GM19328 (cell line): Measurements from ENCODE around the gene ELK3.

Source experiments
- ATAC-seq: cut with Tn5 transposase; IDR thresholded peaks from one replicate; pipeline ENCODE4 v1.9.1; 2021; ENCODE audit warnings: mild to moderate bottlenecking, moderate library complexity; ENCODE audit not compliant: unreplicated experiment

The ELK3 gene

DNA sequence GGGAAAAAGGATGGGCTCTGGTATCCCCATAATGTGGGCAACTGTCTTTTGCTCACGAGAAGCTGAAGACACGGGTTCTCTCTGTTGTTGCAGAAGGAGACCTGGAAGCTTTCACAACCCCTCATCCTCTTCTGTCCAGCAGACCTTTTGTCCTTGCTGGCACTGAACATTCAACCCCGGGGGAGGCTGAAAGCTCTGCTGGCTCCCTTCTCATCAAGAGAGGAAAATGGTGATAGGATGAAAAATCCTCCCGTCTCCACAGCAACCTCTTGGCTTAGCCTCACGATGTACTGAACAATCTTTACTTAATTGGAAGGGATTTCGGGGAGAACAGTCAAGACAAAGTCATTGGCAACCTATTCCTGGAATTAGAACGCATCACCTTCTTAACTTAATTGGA lies 39.0 kb downstream of the ELK3 start:
- no peak for ATAC-seq

- ATAC-seq: no peak
Measured at GRCh38 chr12:96233939-96234461, 39.8 kb downstream of the ELK3 start.

GRCh38 chr12:96234591-96235483 lies 40.7 kb downstream of the ELK3 start:
- no peak for ATAC-seq

GRCh38 chr12:96235484-96235826 lies 41.3 kb downstream of the ELK3 start:
- no peak for ATAC-seq

DNA sequence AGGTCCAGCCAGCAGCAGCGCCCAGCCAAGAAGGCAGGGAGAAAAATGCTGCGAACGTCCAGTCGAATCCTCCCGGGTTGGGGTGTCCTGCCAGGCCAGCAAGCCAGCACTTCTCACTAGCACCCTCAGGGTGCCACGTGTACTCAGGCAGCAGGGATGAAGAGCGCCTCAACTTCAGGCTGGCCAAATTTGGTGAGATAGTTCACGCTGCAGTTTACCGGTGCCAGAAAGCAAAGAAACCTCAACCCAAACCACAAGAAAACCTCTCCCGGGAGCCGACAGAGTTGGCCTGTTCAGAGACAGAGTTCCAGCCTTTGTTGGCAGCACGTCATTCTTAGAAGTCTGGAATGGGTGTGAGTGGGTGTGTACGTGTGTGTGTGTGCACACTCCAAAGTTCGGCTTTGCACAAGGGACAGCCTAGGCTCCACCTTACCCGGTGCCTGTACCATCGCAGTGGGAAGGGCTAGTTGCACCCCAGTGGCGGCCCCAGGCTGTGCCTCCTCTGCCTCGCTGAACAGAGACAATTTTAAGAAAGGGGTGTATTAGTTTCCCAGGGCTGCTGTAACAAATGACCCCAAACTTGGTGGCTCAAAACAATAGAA lies 42.1 kb downstream of the ELK3 start:
- ATAC-seq: no peak

DNA sequence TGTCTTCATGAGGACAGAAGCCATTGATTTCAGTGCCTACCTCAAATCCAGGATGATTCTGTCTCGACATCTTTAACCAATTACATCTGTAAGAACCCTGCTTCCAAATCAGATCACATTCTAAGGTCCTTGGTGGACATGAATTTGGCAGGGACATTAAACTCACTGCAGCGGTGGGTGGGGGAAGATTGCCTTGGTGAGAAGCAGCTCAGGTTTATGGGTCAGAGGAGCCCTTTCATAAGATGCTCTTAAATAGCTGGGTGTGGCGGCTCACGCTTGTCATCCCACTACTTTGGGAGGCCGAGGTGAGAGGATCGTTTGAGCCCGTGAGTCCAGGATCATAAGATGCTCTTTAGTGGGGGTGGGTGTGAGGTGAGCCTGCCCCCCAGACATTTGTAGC lies 42.9 kb downstream of the ELK3 start:
- no peak for ATAC-seq

DNA sequence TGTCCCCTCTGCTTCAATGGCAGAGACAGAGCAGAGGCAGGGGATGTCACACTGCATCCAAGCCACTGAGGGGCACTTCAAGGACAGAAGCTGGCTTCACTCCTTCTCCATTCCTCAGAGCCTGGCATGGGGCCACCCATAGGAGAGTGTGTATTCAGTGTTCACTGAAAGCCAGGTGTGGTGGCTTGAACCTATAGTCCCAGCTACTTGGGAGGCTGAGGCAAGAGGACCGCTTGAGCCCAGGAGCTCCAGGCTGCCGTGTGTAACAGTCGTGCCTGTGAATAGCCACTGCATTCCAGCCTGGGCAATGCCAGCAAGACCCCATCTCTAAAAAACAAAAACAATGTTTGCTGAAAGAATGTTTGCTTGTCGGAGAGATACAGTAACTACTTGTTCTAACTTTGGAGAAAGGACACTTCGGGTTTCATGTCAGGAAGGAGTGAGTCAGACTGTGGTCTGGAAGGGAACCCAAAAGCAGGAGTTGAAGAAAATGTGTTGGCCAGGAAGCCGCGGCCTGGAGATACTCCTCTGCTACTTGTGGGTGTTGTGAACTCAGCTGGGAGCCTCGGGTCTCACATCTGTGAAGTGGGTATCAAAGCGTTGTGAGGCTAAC lies 43.4 kb downstream of the ELK3 start:
- no peak for ATAC-seq

DNA sequence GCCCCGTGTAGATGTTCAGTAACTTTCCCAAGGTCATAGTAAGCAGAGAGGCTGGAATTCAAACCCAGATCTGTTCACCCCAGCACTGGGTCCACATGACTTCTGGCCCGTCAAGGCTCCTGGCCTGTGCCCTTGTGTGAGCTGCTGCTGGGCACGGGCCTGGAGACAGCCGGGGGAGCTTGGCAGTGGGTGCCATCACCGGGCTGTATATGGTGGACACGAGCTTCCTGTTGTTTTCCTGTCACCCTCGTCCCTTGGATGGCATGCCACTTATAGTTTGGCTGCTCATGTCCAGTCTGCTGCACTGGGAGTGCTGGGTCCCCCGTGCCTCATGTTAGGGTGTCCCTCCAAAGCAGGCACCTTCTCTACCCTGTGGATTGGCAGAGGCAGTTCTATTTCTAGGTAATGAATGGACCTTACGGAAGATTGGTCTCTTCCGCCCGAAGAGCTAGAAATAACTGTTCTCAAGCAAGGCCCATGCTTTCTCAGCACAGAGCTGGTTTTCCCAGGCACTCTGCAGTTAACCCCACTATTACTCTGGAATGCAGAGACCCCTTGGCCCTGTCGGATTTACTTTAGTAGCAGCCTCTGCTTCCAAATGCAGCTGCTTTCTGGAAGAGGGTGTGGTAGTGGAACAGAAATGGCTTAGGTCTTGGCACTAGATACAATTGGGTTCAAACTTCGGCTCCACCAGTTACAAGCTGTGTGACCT lies 44.3 kb downstream of the ELK3 start:
- no peak for ATAC-seq

GRCh38 chr12:96239711-96240635 lies 45.8 kb downstream of the ELK3 start:
- no peak for ATAC-seq

- ATAC-seq: no peak
Measured at GRCh38 chr12:96240656-96241055, 46.5 kb downstream of the ELK3 start.

DNA sequence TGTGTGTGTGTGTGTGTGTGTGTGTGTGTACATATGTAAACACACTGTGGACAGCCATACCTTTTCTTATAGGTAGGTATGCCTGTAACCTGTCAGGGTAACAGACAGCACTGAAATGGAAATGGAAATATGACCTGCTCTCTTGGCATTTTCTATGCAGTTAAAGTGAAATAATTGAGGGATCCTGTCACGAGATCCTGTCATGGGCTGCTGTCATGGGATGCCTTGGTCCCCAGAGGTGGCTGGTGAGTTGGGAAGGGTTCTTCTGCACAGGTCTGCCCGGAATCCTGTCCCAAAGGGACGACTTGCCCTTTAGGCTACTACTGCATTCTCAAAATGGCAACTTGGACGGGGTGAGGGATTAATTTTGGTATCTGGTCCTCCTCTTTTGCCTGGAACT lies 47.3 kb downstream of the ELK3 start:
- ATAC-seq: no peak

GRCh38 chr12:96241846-96242256 lies 47.7 kb downstream of the ELK3 start:
- ATAC-seq: no peak

- ATAC-seq: no peak
Measured at GRCh38 chr12:96242597-96242996, 48.4 kb downstream of the ELK3 start.

- ATAC-seq: no peak
Measured at GRCh38 chr12:96244826-96245225, 50.7 kb downstream of the ELK3 start.

DNA sequence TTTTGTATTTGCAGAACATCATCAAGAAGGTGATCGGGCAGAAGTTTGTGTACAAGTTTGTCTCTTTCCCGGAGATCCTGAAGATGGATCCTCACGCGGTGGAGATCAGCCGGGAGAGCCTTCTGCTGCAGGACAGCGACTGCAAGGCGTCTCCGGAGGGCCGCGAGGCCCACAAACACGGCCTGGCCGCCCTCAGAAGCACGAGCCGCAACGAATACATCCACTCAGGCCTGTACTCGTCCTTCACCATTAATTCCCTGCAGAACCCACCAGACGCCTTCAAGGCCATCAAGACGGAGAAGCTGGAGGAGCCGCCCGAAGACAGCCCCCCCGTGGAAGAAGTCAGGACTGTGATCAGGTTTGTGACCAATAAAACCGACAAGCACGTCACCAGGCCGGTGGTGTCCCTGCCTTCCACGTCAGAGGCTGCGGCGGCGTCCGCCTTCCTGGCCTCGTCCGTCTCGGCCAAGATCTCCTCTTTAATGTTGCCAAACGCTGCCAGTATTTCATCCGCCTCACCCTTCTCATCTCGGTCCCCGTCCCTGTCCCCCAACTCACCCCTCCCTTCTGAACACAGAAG lies 52.8 kb downstream of the ELK3 start:
- no peak for ATAC-seq

GRCh38 chr12:96247563-96247962 lies 53.4 kb downstream of the ELK3 start:
- ATAC-seq: no peak

DNA sequence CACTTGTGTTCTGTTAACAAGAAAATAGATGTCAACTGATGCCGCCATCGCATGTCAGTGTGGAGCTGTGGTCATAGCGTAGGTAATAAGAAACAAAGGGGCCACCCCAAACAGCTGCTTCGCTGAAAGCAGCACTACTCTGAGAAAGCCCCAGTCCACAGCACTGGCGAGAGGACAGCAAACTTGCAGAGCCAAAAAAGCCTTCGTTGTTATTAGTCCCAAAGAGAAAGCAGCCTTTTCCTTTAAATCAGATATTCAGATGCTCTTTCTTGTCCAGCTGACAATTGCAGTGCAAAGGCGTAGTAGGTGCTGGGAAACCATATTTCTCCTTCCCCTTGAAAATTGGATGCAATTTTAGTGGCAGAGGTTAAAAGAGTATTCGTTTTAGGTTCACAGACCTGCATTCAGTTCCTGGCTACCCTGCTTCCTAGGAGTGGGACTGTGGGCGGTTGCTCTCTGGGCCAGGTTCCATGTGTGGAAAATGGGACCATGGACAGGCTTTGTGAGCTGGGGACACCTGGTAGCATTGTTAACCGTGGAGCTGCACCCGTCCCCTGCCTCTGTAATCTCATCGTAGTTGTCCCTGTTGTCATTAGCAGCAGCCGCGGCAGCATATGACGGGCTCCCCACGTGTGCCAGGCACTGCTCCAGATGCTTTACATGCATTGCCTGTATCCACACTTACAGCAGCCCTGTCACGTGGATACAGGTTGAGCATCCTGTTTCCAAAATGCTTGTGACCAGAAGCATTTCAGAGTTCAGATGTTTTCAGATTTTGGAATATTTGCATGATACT lies 54.2 kb downstream of the ELK3 start:
- no peak for ATAC-seq

DNA sequence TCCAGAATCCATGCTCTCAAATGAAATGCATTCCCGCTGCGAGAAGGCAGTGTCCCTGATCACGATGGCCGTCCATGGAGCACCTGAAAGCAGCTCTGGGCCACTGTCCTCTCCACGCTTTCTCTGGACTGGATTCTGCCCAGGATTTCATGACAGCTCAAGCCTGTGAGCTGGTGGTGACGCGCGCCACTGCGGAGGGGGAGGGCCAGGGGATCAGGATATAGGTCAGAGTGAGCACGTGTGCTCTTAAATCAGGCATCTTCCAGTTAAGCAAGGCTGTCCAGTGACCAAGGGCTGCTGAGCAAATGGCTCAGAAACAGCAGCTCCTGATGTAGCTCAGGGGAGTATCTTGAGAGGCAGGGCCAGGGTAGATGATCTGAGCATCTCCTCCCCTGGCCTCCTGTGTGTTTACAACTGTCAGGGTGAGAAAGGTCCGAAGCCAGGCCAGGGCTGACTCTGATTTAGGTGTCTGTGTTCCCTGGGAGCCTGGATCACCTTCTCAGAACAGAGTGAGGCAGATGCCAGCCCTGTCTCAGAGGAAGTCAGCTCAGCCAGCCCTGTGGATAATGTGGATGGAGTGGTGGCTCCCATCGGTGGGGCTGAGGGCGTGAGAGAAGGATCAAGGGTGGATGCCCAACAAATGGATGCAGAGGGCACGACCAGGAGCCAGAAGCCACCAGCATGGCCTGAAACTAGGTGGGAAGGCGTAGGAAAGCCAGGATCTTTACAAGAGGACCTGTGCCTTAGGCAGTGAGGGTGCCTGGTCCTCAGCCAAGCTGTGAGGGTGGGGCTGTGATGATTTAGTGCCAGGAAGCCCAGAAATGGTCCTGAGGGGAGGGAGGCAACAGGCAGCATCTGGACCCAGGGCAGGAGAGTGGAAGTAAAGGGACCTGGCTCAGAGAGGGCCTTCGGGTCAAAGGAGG lies 55.3 kb downstream of the ELK3 start:
- no peak for ATAC-seq
